ENCODE results near the gene ALDH2.
"Not testable (repeated sequence)": the region's sequence is repeated elsewhere in the genome, so short reads cannot be mapped to it uniquely, and the experiment has no call there.

The ALDH2 gene

DNA sequence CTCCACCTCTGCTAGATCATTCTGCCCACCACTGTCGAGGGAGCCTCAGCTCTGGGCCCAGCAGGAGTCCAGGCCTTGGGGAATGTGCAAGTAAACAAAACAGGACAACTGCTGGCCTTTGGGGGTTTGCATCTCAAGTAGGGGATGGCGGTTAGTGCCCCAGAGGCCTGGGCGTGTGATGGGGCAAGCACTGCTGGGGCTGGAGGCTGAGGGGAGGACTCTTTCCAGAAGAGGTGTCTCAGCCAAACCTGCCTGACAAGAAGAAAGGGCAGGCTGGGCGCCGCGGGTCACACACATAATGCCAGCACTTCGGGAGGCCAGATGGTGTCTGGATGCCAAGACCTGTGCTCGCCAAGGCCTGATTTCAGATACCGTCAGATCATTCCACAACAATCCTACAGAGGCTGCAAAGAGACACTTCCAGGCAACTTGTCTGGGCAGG is 8.6 kb upstream of the ALDH2 start:
- no peak overlapping the region for H3K4me3 ChIP-seq (ENCODE audit: low read depth, low read length)
- no peak for DNase-seq (ENCODE audit: low read depth)
- no peak for TF ChIP-seq CTCF (conservative IDR thresholded peaks at IDR 0.05; ENCODE audit: low read depth, low read length)

- TF ChIP-seq CTCF (conservative IDR thresholded peaks at IDR 0.05; ENCODE audit: low read depth, low read length): no peak
- no peak for DNase-seq (ENCODE audit: low read depth)
- no peak overlapping the region for H3K4me3 ChIP-seq (ENCODE audit: low read depth, low read length)
Measured at GRCh38 chr12:111759271-111759670, 7.5 kb upstream of the ALDH2 start.

DNA sequence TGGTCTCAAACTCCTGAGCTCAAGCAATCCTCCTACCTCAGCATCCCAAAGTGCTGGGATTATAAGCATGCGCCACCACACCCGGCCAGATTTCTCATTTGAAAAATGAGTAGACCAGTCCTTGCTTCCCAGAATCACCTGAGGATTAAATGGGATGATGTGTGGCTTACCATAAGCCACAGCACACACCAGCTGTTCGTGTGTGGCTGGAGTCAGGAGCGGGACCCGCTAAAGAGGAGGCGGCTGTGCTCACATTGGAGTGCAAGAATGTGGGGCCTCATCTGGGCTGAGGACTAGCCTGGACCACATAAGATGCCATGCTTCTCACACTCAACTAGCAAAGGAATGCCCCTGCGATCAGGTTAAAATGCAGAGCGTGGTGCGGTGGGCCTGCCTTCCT is 6.7 kb upstream of the ALDH2 start:
- no peak overlapping the region for H3K4me3 ChIP-seq (ENCODE audit: low read depth, low read length)
- TF ChIP-seq CTCF (conservative IDR thresholded peaks at IDR 0.05; ENCODE audit: low read depth, low read length): no peak
- no peak for DNase-seq (ENCODE audit: low read depth)

- TF ChIP-seq CTCF (conservative IDR thresholded peaks at IDR 0.05; ENCODE audit: low read depth, low read length): no peak
- H3K4me3 ChIP-seq (ENCODE audit: low read depth, low read length): no peak overlapping the region
- DNase-seq (ENCODE audit: low read depth): no peak
Measured at GRCh38 chr12:111761099-111761498, 5.6 kb upstream of the ALDH2 start.

- no peak for TF ChIP-seq CTCF (conservative IDR thresholded peaks at IDR 0.05; ENCODE audit: low read depth, low read length)
- DNase-seq (ENCODE audit: low read depth): no peak
- no peak overlapping the region for H3K4me3 ChIP-seq (ENCODE audit: low read depth, low read length)
Measured at GRCh38 chr12:111761706-111762105, 5.0 kb upstream of the ALDH2 start.

DNA sequence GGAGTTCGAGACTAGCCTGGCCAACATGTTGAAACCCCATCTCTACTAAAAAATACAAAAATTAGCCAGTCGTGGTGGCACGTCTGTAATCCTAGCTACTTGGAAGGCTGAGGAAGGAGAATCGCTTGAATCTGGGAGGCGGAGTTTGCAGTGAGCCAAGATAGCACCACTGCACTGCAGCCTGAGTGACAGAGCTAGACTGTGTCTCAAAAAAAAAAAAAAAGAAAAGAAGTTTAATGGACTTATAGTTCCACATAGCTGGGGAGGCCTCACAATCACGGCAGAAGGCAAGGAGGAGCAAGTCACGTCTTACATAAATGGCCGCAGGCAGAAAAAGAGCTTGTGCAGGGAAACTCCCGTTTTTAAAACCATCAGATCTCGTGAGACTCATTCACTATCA is 3.2 kb upstream of the ALDH2 start:
- not testable (repeated sequence) for H3K4me3 ChIP-seq (ENCODE audit: low read depth, low read length); DNase-seq (ENCODE audit: low read depth)

DNA sequence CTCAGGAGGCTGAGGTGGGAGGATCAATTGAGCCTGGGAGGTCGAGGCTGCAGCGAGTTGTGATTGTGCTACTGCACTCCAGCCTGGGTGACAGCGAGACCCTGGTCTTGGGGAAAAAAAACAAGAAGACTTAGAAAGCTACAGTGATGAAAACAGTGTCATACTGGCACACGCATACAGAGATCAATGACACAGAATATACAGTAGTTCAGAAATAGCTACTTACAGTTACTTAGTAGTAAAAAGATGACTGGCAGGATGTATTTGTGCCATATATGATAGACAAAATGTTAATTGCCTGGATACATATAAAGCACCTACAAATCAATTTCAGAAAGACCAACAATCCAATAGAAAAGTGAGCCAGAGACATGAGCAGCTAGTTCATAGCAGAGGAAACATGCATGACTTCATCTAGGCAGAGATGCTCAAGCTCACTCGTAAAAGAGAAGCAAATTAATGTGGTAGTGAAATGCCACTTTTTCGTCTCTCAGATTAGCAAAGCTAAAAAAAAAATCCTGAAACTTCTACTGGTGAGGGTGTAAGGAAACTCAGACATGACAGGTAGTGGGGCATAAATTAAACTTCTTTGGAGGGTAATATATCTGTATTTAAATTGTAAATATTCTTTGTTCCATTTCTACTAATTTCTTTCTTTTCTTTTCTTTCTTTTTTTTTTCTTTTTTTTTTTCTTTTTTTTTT is 2.5 kb upstream of the ALDH2 start:
- H3K4me3 ChIP-seq (ENCODE audit: low read depth, low read length): no peak overlapping the region
- no peak for TF ChIP-seq CTCF (conservative IDR thresholded peaks at IDR 0.05; ENCODE audit: low read depth, low read length)
- no peak for DNase-seq (ENCODE audit: low read depth)

Measured in choroid plexus epithelial cell (primary cell).